Naive thymus-derived CD4-positive, alpha-beta T cell (primary cell): ENCODE data around the gene CCDC172. TPM values are rescaled to one million over a fixed set of nuclear protein-coding genes. Genes with fewer than 3 reads are reported as not detected.

ENCODE experiments used
- polyA plus RNA-seq, 2 donors: library from polyadenylated mRNA; unstranded; fragments of 300-500 nt; fragmentation: Illumina TruSeq; gene quantifications; one replicate each; pipeline ENCODE4 v1.2.3, GENCODE V29; 2021
- total RNA-seq, 6 experiments: library from RNA in 5 of 6; stranded (reverse) in 5 of 6; gene quantifications; 1 replicate in 5 of 6; 2 replicates in 1 of 6; pipeline ENCODE4 v1.2.3 and lab custom pipeline; 2021 to 2026

Gene CCDC172
- total and polyA plus RNA-seq, 7 experiments from 2014 or later = not detected

Other genes starting within 250 kb of the CCDC172 start
- not detected for gene GFRA1, start 51.2 kb upstream of the CCDC172 start, total RNA-seq
- not detected for gene GFRA1, start 51.2 kb upstream of the CCDC172 start, polyA plus RNA-seq
- gene PNLIPRP3, start 103.4 kb downstream of the CCDC172 start, total RNA-seq = not detected
- not detected for gene PNLIPRP3, start 103.4 kb downstream of the CCDC172 start, polyA plus RNA-seq
- not detected for gene PNLIP, start 221.5 kb downstream of the CCDC172 start, total RNA-seq
- not detected for gene PNLIP, start 221.5 kb downstream of the CCDC172 start, polyA plus RNA-seq